Brain microvascular endothelial cell (primary cell): ENCODE results near the gene CAVIN1.
"Not testable (repeated sequence)": the region's sequence is repeated elsewhere in the genome, so short reads cannot be mapped to it uniquely, and the experiment has no call there.

Experiments used
- DNase-seq: peaks from one replicate; pipeline ENCODE4 v3.0.0-alpha.2; 2020
- H3K27ac ChIP-seq: fragments of 250-450 bp; sonication (Bioruptor Pico); 2 replicates; pipeline ENCODE4 v1.5.1; 2020; ENCODE audit warnings: mild to moderate bottlenecking, moderate library complexity
- H3K27me3 ChIP-seq: fragments of 250-450 bp; sonication (Bioruptor Pico); replicated peaks from 2 replicates; pipeline ENCODE4 v1.5.1; 2020; ENCODE audit warnings: mild to moderate bottlenecking
- H3K36me3 ChIP-seq: fragments of 250-450 bp; sonication (Bioruptor Pico); replicated peaks from 2 replicates; pipeline ENCODE4 v1.5.1; 2020; ENCODE audit warnings: mild to moderate bottlenecking
- H3K4me3 ChIP-seq: 2 replicates; pipeline ENCODE4 v1.5.1; 2011; ENCODE audit warnings: low read depth, mild to moderate bottlenecking, control low read depth, low read length, moderate library complexity
- in situ Hi-C: cut with HindIII; loops from 2 replicates; pipeline ENCODE4 v1.10.0; 2017; ENCODE audit warnings: low sequenced_read_pairs, low pct_ligation_motif_present
- TF ChIP-seq, protein P1 (sequence below): IDR thresholded peaks from 2 replicates; pipeline ENCODE4 v1.5.1; 2011; ENCODE audit warnings: low read depth, mild to moderate bottlenecking, moderate library complexity, low read length, control low read depth, inconsistent platforms; ENCODE audit errors: missing control alignments

Gene CAVIN1

DNA sequence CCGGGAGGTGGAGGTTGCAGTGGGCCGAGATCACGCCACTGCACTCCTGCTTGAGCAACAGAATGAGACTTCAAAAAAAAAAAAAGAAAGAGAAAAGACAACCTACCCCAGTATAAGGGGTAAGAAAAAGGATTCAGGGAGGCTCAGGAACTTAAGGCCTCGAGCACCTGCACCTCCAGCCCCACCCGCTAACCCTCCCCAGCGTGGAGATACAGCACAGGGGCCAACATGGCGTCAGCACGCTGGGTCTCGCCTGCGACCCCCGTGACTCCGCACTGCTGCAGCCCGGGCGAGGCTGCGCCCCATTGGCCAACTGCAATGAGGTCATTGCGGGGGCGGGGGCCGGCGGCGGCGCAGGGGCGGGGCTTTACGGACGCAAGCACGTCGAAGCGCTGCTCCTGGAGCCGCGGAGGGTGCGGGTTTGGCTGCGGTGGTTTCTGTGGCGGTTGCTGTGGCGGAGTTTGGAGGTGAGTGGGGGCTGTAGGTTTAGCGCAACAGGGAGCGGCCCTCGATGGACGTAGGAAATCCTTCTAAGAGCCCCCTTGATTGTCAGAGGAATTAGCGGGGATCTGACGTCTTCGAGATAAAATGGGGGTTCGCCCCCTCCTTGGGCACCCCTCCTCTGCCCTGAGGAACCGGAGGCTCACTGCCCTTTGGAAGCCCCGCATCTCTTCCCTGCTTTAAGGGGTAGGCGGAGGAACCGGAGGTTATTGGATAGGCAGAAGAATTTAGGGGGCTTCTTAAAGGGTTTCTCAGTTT, 35.6 kb upstream of the CAVIN1 start, which contains the start of gene ATP6V0A1:
Gene ATP6V0A1 (plus strand): TSS at position 382 of the 759 bp plus-strand sequence. CDS start 2,017 bp downstream, outside the sequence.
- H3K4me3 ChIP-seq = peak within 1 kb of the TSS; percentile 81
- peak; percentile 88 for DNase-seq
- in situ Hi-C loops = no loop called here
- H3K27me3 ChIP-seq = no peaks in the 10 kb centered on the region
- H3K36me3 ChIP-seq = peaks cover 11% of the 10 kb centered on the region
- peak within 1 kb of the TSS; percentile 66 for H3K27ac ChIP-seq
- TF ChIP-seq, protein P1, sequence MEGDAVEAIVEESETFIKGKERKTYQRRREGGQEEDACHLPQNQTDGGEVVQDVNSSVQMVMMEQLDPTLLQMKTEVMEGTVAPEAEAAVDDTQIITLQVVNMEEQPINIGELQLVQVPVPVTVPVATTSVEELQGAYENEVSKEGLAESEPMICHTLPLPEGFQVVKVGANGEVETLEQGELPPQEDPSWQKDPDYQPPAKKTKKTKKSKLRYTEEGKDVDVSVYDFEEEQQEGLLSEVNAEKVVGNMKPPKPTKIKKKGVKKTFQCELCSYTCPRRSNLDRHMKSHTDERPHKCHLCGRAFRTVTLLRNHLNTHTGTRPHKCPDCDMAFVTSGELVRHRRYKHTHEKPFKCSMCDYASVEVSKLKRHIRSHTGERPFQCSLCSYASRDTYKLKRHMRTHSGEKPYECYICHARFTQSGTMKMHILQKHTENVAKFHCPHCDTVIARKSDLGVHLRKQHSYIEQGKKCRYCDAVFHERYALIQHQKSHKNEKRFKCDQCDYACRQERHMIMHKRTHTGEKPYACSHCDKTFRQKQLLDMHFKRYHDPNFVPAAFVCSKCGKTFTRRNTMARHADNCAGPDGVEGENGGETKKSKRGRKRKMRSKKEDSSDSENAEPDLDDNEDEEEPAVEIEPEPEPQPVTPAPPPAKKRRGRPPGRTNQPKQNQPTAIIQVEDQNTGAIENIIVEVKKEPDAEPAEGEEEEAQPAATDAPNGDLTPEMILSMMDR = no peak

DNA sequence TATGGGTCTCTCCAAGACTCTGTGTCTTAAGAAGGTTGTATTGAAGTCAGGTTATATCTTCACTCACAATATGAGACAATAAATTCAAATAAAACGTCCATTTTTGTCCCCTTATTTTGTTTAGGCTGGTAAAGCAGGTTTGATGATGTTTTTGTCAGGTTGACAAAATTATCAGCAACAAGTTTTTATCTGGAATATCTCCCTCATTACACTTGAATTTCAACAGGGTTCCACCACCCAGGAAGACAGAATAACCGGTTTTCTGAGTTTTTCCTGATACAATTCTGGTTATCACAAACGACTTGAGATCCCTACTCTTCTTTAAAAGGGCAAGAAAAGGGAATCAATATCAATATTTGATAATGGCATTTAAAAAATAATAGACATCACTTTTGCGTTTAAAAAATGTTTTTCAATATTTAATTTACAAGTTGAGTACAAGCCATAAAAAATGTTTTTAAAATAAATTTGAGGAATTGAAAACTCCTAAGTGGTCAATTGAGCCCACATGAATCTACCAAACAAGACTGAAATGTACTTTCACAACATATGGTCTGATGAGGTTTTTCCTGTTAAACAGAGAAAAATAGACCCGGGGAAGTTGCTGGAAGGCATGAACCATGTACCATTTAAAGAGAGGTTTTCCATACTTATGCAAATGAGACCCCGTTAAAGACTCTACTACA, 34.2 kb upstream of the CAVIN1 start:
- DNase-seq = no peak

GRCh38 chr17:42456223-42457106, 33.4 kb upstream of the CAVIN1 start:
- H3K27ac ChIP-seq = no peak overlapping the region

More for the DNA sequence above, 34.2 kb upstream of the CAVIN1 start:
- Histone ChIP-seq H3K36me3 (peaks cover 8% of the 10 kb centered on the region), H3K4me3 (no peak overlapping the region), H3K27ac (no peak overlapping the region), H3K27me3 (no peaks in the 10 kb centered on the region)
- TF ChIP-seq, protein P1 = no peak
- in situ Hi-C loops = no loop called here

DNA sequence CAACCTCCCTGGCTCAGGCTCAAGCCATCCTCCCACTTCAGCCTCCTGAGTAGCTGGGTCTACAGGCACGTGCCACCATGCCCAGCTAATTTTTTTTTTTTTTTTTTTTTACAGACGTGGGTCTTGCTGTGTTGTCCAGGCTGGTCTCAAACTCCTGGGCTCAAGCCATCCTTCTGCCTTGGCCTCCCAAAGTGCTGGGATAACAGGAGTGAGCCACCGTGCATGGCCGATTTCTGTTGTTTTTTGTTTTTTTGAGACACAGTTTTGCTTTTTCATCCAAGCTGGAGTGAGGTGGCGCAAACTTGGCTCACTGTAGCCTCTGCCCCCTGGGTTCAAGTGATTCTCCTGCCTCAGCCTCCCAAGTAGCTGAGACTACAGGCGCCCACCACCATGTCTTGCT, 31.9 kb upstream of the CAVIN1 start:
- in situ Hi-C loops, H3K36me3 ChIP-seq, DNase-seq, H3K4me3 ChIP-seq, H3K27ac ChIP-seq, H3K27me3 ChIP-seq: not testable (repeated sequence)

More at GRCh38 chr17:42456223-42457106, 33.4 kb upstream of the CAVIN1 start:
- in situ Hi-C loops = no loop called here
- peaks cover 4% of the 10 kb centered on the region for H3K36me3 ChIP-seq
- no peaks in the 10 kb centered on the region for H3K27me3 ChIP-seq
- DNase-seq = no peak
- TF ChIP-seq, protein P1 = no peak
- H3K4me3 ChIP-seq = no peak overlapping the region

DNA sequence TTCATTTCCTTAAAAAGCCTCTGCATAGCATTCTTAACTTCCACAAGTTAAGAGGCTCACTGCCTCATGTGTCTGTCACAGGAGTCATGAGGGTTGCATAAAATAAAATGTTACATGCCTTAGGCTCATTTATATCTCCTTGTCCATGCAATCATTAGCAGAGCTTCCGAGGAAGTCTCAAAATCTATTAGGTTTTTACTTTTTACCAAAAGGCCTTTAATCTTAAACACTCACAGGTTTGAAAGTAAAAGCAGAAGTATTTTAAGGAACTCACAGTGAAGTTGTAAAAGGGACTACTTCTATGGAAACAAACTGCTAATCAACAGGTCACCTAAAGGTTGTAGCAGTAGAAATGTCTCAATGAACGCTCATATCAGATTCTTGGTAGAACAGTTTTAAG, 30.4 kb upstream of the CAVIN1 start:
- TF ChIP-seq, protein P1 = no peak
- Histone ChIP-seq H3K36me3 (no peaks in the 10 kb centered on the region), H3K4me3 (no peak overlapping the region), H3K27me3 (no peaks in the 10 kb centered on the region), H3K27ac (no peak overlapping the region)
- no peak for DNase-seq
- in situ Hi-C loops = no loop called here

DNA sequence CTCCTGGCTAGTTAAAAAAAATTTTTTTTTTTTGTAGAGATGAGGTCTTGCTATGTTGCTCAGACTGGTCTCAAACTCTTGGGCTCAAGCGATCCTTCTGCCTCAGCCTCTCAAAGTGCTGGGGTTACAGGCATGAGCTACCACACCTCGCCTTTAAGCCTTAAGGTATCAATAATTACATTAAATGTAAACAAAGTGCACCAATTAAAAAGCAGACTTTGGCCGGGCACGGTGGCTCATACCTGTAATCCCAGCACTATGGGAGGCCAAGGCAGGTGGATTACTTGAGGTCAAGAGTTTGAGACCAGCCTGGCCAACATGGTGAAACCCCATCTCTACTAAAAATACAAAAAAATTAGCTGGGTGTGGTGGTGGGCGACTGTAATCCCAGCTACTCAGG, 28.2 kb upstream of the CAVIN1 start:
- DNase-seq, H3K27ac ChIP-seq, H3K4me3 ChIP-seq, in situ Hi-C loops, H3K27me3 ChIP-seq, H3K36me3 ChIP-seq: not testable (repeated sequence)

- DNase-seq, H3K36me3 ChIP-seq, H3K27me3 ChIP-seq, H3K27ac ChIP-seq, in situ Hi-C loops, H3K4me3 ChIP-seq: not testable (repeated sequence)
Observed at GRCh38 chr17:42449838-42450237, 26.8 kb upstream of the CAVIN1 start.

- DNase-seq, H3K4me3 ChIP-seq, in situ Hi-C loops, H3K36me3 ChIP-seq, H3K27me3 ChIP-seq, H3K27ac ChIP-seq: not testable (repeated sequence)
Observed at GRCh38 chr17:42449176-42449575, 26.1 kb upstream of the CAVIN1 start.
